HG02571 (cell line): ENCODE measurements around the gene CLSTN2.

ENCODE experiments used
- ATAC-seq: cut with Tn5 transposase; IDR thresholded peaks from one replicate; pipeline ENCODE4 v1.9.1; 2021; ENCODE audit warnings: mild to moderate bottlenecking, moderate library complexity; ENCODE audit not compliant: unreplicated experiment

CLSTN2 gene

GRCh38 chr3:140365872-140366697, 431.1 kb downstream of the CLSTN2 start:
- no peak for ATAC-seq

GRCh38 chr3:140368223-140368811, 433.3 kb downstream of the CLSTN2 start:
- ATAC-seq: no peak

GRCh38 chr3:140370686-140371085, 435.7 kb downstream of the CLSTN2 start:
- ATAC-seq: no peak

- ATAC-seq: no peak
These were observed 438.2 kb downstream of the CLSTN2 start for GRCh38 chr3:140373234-140373633.

- ATAC-seq: no peak
These were observed 440.0 kb downstream of the CLSTN2 start for GRCh38 chr3:140375002-140375401.

GRCh38 chr3:140376136-140376889, 441.3 kb downstream of the CLSTN2 start:
- ATAC-seq: no peak

- ATAC-seq: no peak
These were observed 442.7 kb downstream of the CLSTN2 start for GRCh38 chr3:140377644-140378043.

- no peak for ATAC-seq
These were observed 443.8 kb downstream of the CLSTN2 start for GRCh38 chr3:140378571-140379340.

GRCh38 chr3:140384028-140384771, 449.2 kb downstream of the CLSTN2 start:
- no peak for ATAC-seq

- ATAC-seq: no peak
These were observed 449.9 kb downstream of the CLSTN2 start for GRCh38 chr3:140384876-140385275.

- ATAC-seq: no peak
These were observed 451.5 kb downstream of the CLSTN2 start for GRCh38 chr3:140386357-140387100.

GRCh38 chr3:140387244-140387643, 452.3 kb downstream of the CLSTN2 start:
- ATAC-seq: no peak

GRCh38 chr3:140388202-140388922, 453.4 kb downstream of the CLSTN2 start:
- no peak for ATAC-seq

GRCh38 chr3:140391061-140391460, 456.1 kb downstream of the CLSTN2 start:
- ATAC-seq: no peak

- no peak for ATAC-seq
These were observed 459.6 kb downstream of the CLSTN2 start for GRCh38 chr3:140394488-140395133.

GRCh38 chr3:140395134-140396075, 460.4 kb downstream of the CLSTN2 start:
- ATAC-seq: no peak

- ATAC-seq: no peak
These were observed 461.1 kb downstream of the CLSTN2 start for GRCh38 chr3:140396110-140396509.
